ENCODE measurements around the gene CDHR5. TPM values are rescaled to one million over a fixed set of nuclear protein-coding genes. Genes with fewer than 3 reads are reported as not detected.
"Not testable (repeated sequence)": the region's sequence is repeated elsewhere in the genome, so short reads cannot be mapped to it uniquely, and the experiment has no call there.

The CDHR5 gene
- total RNA-seq, 1 experiment from 2014 or later = not detected

DNA sequence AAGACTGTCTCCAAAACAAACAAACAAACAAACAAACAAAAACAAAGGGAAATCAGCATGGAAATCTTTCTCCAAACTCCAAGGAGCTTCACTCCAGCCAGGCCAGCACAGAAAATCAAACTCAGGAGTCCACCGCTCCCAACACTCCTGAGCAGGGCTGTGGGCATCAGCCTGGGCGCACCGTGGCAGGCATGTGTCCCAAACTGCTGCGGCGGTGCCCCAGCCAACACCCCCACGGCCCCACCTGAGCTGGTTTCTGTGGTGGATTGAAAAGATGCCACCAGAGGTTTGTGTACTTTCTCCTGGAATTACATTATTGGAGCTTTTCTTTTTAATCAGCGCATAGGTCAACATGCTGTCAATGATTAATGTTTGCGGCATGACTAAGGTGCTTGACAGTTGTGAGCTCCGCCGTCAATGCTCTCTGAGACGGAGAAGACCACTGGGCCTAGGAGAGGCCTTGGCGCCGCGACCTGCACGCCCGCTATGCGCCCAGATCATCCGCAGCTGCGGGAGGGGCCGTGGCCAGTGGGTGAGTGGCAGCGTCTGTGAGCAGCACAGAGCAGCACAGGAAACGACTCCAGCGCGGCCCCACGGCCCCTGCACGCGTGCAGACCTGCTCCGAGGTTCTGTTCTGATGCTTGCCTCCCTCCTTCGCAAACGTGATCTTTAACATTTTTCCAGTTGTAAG, 30.4 kb upstream of the CDHR5 start:
- H3K4me3 ChIP-seq (ENCODE audit: insufficient read depth, low read depth, low read length) = no peak overlapping the region
- no peak for DNase-seq
- H3K27me3 ChIP-seq (ENCODE audit: control insufficient read depth, insufficient read depth, low read length) = no peaks in the 10 kb centered on the region
- peaks cover 2% of the 10 kb centered on the region for H3K36me3 ChIP-seq (replicated peaks; ENCODE audit: control insufficient read depth, insufficient read depth, low read length)

DNA sequence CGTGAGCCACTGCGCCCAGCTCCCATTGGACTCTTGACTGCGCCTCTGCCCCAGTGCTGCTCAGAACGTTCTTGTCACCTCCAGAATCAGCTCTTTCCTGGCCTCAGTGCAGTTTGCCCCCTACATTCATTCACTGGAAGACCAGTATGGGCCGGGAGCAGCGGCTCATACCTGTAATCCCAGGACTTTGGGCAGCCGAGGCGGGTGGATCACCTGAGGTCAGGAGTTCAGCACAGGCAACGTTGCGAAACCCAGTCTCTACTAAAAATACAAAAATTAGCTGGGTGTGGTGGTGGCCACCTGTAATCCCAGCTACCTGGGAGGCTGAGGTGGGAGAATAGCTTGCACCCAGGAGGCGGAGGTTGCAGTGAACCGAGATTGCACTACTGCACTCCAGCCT, 29.7 kb upstream of the CDHR5 start:
- DNase-seq; H3K36me3 ChIP-seq (replicated peaks; ENCODE audit: control insufficient read depth, insufficient read depth, low read length); H3K4me3 ChIP-seq (ENCODE audit: insufficient read depth, low read depth, low read length); H3K27me3 ChIP-seq (ENCODE audit: control insufficient read depth, insufficient read depth, low read length): not testable (repeated sequence)

DNA sequence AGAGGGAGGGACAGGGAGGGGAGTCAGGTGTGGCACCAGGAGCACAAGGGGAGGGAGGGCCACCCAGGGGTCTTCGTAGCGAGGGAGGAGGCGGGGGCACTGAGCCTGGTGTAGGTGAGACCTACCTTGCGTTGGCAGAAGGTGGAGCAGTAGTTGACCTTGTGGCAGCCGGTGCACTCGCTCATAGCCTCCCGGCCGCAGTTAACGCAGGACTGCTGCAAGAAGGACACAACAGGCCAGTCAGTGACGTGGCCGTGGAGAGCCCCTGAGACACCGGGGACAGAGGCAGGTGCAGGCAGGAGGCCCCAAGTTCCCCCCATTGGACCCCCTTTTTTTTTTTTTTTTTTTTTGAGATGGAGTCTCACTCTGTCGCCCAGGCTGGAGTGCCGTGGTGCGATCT, 29.1 kb upstream of the CDHR5 start:
- no peaks in the 10 kb centered on the region; the same call in none of the 2 replicates for H3K36me3 ChIP-seq (replicated peaks; ENCODE audit: control insufficient read depth, insufficient read depth, low read length)
- H3K4me3 ChIP-seq (ENCODE audit: insufficient read depth, low read depth, low read length) = no peak overlapping the region
- H3K27me3 ChIP-seq (ENCODE audit: control insufficient read depth, insufficient read depth, low read length) = no peaks in the 10 kb centered on the region
- no peak for DNase-seq

DNA sequence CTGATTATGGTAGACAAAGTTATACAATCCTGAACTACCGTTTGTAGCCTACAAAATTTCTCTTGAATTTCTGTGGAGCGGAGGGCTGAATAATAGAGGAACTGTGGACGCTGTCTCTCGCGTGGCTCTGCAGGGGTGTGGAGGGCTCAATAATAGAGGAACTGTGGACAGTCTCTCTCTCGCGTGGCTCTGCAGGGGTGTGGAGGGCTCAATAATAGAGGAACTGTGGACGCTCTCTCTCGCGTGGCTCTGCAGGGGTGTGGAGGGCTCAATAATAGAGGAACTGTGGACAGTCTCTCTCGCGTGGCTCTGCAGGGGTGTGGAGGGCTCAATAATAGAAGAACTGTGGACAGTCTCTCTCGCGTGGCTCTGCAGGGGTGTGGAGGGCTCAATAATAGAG, 28.4 kb upstream of the CDHR5 start:
- not testable (repeated sequence) for H3K36me3 ChIP-seq (replicated peaks; ENCODE audit: control insufficient read depth, insufficient read depth, low read length); H3K27me3 ChIP-seq (ENCODE audit: control insufficient read depth, insufficient read depth, low read length); DNase-seq; H3K4me3 ChIP-seq (ENCODE audit: insufficient read depth, low read depth, low read length)

DNA sequence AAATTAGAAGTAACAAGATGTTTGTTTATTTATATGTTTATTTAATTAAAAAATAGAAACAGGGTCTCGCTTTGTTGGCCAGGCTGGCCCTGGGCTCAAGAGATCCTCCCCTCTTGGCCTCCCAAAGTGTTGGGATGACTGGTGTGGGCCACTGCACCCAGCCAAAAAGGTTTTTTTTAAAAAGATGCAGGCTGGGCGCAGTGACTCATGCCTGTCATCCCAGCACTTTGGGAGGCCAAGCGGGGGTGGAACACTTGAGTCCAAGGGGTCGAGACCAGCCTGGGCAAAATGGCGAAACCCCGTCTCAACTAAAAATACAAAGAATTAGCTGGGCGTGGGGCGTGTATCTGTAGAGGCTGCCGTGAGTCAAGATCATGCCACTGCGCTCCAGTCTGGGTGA, 25.7 kb upstream of the CDHR5 start:
- no peaks in the 10 kb centered on the region for H3K27me3 ChIP-seq (ENCODE audit: control insufficient read depth, insufficient read depth, low read length)
- no peak for DNase-seq
- H3K4me3 ChIP-seq (ENCODE audit: insufficient read depth, low read depth, low read length) = no peak overlapping the region
- H3K36me3 ChIP-seq (replicated peaks; ENCODE audit: control insufficient read depth, insufficient read depth, low read length) = no peaks in the 10 kb centered on the region; the same call in none of the 2 replicates

DNA sequence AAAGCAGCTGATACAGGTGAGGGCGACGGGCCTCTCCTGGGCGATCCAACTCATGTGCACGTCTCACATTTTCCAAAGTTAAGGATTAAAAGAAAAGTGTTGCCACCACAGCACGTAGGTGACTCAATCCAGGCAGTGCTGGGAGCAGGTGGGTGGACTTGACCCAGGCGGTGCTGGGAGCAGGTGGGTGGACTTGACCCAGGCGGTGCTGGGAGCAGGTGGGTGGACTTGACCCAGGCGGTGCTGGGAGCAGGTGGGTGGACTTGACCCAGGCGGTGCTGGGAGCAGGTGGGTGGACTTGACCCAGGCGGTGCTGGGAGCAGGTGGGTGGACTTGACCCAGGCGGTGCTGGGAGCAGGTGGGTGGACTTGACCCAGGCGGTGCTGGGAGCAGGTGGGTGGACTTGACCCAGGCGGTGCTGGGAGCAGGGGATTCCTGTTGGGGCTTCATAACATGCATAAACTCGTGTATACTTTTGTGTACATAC, 23.0 kb upstream of the CDHR5 start:
- not testable (repeated sequence) for DNase-seq; H3K36me3 ChIP-seq (replicated peaks; ENCODE audit: control insufficient read depth, insufficient read depth, low read length)

DNA sequence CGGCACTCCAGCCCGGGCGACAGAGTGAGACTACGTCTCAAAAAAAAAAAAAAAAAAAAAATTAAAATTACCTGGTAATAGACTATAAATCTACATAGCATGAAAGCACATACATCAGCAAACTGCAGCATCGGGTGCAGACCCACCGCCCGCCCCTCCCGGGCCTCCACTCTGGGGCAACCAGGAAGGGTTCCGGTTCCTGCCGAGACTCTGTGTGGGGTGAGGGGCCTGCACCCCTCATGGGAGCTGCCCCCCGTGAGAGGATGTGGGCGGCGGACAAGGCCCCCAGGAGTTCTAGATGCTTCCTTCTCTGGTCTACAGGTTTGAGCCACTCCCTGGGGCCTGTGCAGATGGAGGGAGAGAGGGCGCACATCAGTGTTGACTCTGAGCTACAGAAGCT, 21.5 kb upstream of the CDHR5 start:
- Histone ChIP-seq H3K27me3 (ENCODE audit: control insufficient read depth, insufficient read depth, low read length) (no peaks in the 10 kb centered on the region), H3K36me3 (replicated peaks; ENCODE audit: control insufficient read depth, insufficient read depth, low read length) (no peaks in the 10 kb centered on the region), H3K4me3 (ENCODE audit: insufficient read depth, low read depth, low read length) (no peak overlapping the region)
- DNase-seq = peak; percentile 55

More for the DNA sequence above, 23.0 kb upstream of the CDHR5 start:
- H3K4me3 ChIP-seq (ENCODE audit: insufficient read depth, low read depth, low read length); H3K27me3 ChIP-seq (ENCODE audit: control insufficient read depth, insufficient read depth, low read length): not testable (repeated sequence)

DNA sequence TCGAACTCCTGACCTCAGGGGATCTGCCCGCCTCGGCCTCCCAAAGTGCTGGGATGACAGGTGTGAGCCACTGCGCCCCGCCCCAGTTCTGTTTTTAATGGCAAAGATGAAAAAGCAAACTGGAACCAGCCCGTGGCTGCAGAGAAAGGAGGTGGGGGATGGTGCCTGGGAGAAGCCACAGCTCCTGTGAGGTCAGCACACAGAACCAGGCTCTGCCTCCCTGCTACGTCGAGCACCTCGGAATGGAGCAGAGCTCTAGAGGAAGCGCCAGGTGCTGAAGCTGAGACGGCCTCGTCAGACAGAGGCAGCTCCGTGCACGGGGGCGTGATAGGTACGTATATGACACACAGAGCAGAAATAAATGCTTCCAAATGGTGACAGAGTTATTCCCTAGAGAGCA, 20.8 kb upstream of the CDHR5 start:
- Histone ChIP-seq H3K36me3 (replicated peaks; ENCODE audit: control insufficient read depth, insufficient read depth, low read length) (no peaks in the 10 kb centered on the region), H3K27me3 (ENCODE audit: control insufficient read depth, insufficient read depth, low read length) (no peaks in the 10 kb centered on the region), H3K4me3 (ENCODE audit: insufficient read depth, low read depth, low read length) (no peak overlapping the region)
- DNase-seq = peak; percentile 50

DNA sequence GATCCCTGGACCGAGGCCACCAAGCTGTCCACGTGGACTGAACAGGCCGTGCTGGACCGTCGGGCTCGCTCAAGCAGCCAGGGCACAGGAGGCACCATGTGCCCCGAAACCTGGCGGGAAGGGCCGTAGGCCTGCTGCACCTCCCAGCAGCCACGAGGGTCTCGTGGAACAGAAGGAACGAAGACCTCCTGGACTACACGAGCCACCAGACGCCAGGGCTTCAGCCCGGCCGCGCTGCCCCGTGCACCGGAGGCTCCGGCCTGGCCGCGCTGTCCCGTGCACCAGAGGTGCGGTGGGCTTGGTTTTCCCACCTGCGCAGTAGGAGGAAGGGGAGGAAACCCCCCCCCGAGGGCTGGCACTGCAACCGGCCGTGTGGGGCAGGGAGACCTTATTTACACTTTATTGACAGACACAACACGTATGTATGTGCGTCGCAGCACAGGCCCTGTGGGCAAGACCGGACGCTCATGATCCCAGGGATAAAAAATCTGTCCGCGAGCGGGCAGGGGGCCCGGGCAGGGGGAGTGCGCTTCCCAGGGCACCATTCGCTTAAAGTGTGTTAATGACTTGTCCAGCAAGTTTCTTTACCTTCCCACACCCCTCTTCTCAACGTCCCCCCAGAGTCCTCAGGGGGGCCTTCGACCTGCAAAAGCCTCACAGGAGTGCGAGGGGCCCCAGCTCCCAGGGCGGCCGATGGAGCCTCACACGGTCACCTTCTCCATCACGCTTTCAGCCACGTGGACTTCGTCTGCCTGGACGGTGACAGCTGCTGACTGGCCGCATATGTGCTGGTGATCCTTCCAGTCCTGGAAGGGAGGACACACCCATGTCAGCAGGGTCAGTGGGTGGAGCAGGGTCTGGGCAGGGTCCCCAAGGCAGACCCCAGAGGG, 19.3 kb upstream of the CDHR5 start:
- DNase-seq = peak; percentile 52
- Histone ChIP-seq H3K27me3 (ENCODE audit: control insufficient read depth, insufficient read depth, low read length) (peaks cover 5% of the 10 kb centered on the region; the same call in 1 of the 2 replicates), H3K36me3 (replicated peaks; ENCODE audit: control insufficient read depth, insufficient read depth, low read length) (no peaks in the 10 kb centered on the region), H3K4me3 (ENCODE audit: insufficient read depth, low read depth, low read length) (no peak overlapping the region)

DNA sequence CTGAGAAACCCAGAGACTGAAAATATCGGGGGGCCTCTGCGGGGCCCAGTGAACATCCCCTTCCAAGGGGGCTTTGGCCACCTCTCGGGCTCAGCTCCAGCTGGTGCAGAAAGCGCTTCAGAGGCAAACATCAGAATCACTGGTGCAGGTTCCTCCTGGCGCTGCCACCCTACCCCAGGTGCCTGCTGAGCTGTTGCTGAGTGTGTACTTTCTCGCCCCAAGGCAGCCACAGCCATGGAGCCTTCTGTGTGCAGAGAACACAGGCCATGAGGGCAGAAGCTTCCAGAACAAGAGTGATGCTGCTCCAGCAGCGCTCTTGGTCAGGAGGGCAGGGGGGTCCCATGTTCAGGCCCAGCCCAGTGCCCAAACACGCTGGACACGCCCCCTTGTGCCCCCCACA, 18.6 kb upstream of the CDHR5 start:
- Histone ChIP-seq H3K36me3 (replicated peaks; ENCODE audit: control insufficient read depth, insufficient read depth, low read length) (no peaks in the 10 kb centered on the region), H3K27me3 (ENCODE audit: control insufficient read depth, insufficient read depth, low read length) (peaks cover 11% of the 10 kb centered on the region), H3K4me3 (ENCODE audit: insufficient read depth, low read depth, low read length) (no peak overlapping the region)
- DNase-seq = peak; percentile 51

DNA sequence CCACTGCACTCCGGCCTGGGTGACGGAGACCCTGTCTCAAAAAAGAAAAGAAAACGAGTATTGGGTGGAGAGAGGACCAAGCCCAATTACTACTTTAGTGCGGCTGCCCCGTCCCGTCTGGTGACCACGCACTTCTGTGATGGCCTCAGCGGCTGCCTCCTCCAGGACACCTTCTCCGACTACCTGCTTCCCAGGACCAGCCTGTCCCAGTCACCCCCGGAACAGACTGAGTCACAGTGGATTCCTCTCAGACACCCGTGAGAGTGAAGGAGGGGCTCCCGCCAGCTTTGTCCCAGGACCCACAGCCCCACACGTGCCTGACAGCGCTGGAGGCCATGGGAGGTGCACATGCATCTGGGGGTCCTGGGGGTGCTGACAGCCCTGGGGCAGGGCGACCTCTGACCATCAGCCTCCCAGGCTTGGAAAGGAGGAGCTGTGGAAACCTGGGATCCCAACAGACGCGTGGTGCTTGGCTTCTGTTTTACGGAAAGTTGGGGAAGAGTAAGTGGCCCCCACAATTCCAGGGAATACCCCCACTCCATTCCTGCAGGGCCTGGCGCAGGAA, 17.1 kb upstream of the CDHR5 start:
- Histone ChIP-seq H3K4me3 (ENCODE audit: insufficient read depth, low read depth, low read length) (no peak overlapping the region), H3K36me3 (replicated peaks; ENCODE audit: control insufficient read depth, insufficient read depth, low read length) (no peaks in the 10 kb centered on the region), H3K27me3 (ENCODE audit: control insufficient read depth, insufficient read depth, low read length) (peaks cover 24% of the 10 kb centered on the region)
- peak; percentile 64 for DNase-seq

DNA sequence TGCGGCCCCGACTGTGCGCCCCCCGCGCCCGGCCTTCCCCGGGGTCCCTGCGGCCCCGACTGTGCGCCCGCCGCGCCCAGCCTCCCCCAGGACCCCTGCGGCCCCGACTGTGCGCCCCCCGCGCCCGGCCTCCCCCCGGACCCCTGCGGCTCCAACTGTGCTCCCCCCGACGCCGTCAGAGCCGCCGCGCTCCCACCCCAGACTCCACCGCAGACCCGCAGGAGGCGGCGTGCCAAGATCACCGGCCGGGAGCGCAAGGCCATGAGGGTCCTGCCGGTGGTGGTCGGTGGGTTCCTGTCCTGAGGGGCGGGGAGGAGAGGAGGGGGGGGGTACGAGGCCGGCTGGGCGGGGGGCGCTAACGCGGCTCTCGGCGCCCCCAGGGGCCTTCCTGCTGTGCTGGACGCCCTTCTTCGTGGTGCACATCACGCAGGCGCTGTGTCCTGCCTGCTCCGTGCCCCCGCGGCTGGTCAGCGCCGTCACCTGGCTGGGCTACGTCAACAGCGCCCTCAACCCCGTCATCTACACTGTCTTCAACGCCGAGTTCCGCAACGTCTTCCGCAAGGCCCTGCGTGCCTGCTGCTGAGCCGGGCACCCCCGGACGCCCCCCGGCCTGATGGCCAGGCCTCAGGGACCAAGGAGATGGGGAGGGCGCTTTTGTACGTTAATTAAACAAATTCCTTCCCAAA, 15.4 kb upstream of the CDHR5 start:
- Histone ChIP-seq H3K27me3 (ENCODE audit: control insufficient read depth, insufficient read depth, low read length) (peaks cover 33% of the 10 kb centered on the region), H3K4me3 (ENCODE audit: insufficient read depth, low read depth, low read length) (no peak overlapping the region; the same call in 1 of the 2 replicates), H3K36me3 (replicated peaks; ENCODE audit: control insufficient read depth, insufficient read depth, low read length) (no peaks in the 10 kb centered on the region)
- DNase-seq = peak; percentile 85

DNA sequence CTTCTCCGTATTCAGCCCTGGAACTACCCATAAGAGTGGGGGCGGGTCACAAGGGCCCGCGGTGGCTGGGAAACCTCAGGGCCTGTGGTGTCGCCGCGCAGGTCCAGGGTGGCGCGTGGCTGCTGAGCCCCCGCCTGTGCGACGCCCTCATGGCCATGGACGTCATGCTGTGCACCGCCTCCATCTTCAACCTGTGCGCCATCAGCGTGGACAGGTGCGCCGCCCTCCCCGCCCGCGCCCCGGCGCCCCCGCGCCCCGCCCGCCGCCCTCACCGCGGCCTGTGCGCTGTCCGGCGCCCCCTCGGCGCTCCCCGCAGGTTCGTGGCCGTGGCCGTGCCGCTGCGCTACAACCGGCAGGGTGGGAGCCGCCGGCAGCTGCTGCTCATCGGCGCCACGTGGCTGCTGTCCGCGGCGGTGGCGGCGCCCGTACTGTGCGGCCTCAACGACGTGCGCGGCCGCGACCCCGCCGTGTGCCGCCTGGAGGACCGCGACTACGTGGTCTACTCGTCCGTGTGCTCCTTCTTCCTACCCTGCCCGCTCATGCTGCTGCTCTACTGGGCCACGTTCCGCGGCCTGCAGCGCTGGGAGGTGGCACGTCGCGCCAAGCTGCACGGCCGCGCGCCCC, 14.7 kb upstream of the CDHR5 start:
- Histone ChIP-seq H3K4me3 (ENCODE audit: insufficient read depth, low read depth, low read length) (peak overlapping the region; percentile 20; the same call in 1 of the 2 replicates), H3K27me3 (ENCODE audit: control insufficient read depth, insufficient read depth, low read length) (peaks cover 33% of the 10 kb centered on the region), H3K36me3 (replicated peaks; ENCODE audit: control insufficient read depth, insufficient read depth, low read length) (no peaks in the 10 kb centered on the region)
- peak; percentile 83 for DNase-seq

Measured in H7 (cell line).